ENCODE measurements around the gene EAF2. TPM values are rescaled to one million over a fixed set of nuclear protein-coding genes. Genes with fewer than 3 reads are reported as not detected.
A peak's percentile ranks its signal among the peaks of the same experiment; 100 is the strongest.

The EAF2 gene
- total RNA-seq, 1 donor from 2014 or later, result 1.4 TPM

- Mint-ChIP-seq H3K4me3 (ENCODE audit: unreplicated experiment) (no peak overlapping the region), H3K27me3 (ENCODE audit: unreplicated experiment) (no peaks in the 10 kb centered on the region)
- TF ChIP-seq CTCF (IDR thresholded peaks at IDR 0.05; ENCODE audit: partially characterized antibody, unreplicated experiment), result no peak
These were observed 36.4 kb downstream of the EAF2 start for GRCh38 chr3:121871430-121871829.

GRCh38 chr3:121878411-121878810 is 43.4 kb downstream of the EAF2 start:
- TF ChIP-seq CTCF (IDR thresholded peaks at IDR 0.05; ENCODE audit: partially characterized antibody, unreplicated experiment), result no peak
- no peaks in the 10 kb centered on the region for H3K4me1 Mint-ChIP-seq (ENCODE audit: low read depth, unreplicated experiment)
- H3K9me3 Mint-ChIP-seq (ENCODE audit: unreplicated experiment), result no peaks in the 10 kb centered on the region
- H3K36me3 Mint-ChIP-seq (ENCODE audit: unreplicated experiment), result no peaks in the 10 kb centered on the region
- no peaks in the 10 kb centered on the region for H3K27me3 Mint-ChIP-seq (ENCODE audit: unreplicated experiment)
- no peak for DNase-seq
- no peak overlapping the region for H3K27ac Mint-ChIP-seq (ENCODE audit: unreplicated experiment)
- H3K4me3 Mint-ChIP-seq (ENCODE audit: unreplicated experiment), result no peak overlapping the region

More at GRCh38 chr3:121871430-121871829, 36.4 kb downstream of the EAF2 start:
- Mint-ChIP-seq H3K4me1 (ENCODE audit: low read depth, unreplicated experiment) (no peaks in the 10 kb centered on the region), H3K36me3 (ENCODE audit: unreplicated experiment) (no peaks in the 10 kb centered on the region), H3K27ac (ENCODE audit: unreplicated experiment) (no peak overlapping the region), H3K9me3 (ENCODE audit: unreplicated experiment) (no peaks in the 10 kb centered on the region)
- no peak for DNase-seq

GRCh38 chr3:121883507-121883906 is 48.5 kb downstream of the EAF2 start:
- peak; percentile 16 for TF ChIP-seq CTCF (IDR thresholded peaks at IDR 0.05; ENCODE audit: partially characterized antibody, unreplicated experiment)
- no peaks in the 10 kb centered on the region for H3K36me3 Mint-ChIP-seq (ENCODE audit: unreplicated experiment)
- no peak overlapping the region for H3K4me3 Mint-ChIP-seq (ENCODE audit: unreplicated experiment)
- H3K4me1 Mint-ChIP-seq (ENCODE audit: low read depth, unreplicated experiment), result no peaks in the 10 kb centered on the region
- H3K27ac Mint-ChIP-seq (ENCODE audit: unreplicated experiment), result no peak overlapping the region
- H3K27me3 Mint-ChIP-seq (ENCODE audit: unreplicated experiment), result no peaks in the 10 kb centered on the region
- DNase-seq, result no peak
- H3K9me3 Mint-ChIP-seq (ENCODE audit: unreplicated experiment), result no peaks in the 10 kb centered on the region

GRCh38 chr3:121885386-121885785 is 50.4 kb downstream of the EAF2 start:
- no peaks in the 10 kb centered on the region for H3K9me3 Mint-ChIP-seq (ENCODE audit: unreplicated experiment)
- no peaks in the 10 kb centered on the region for H3K27me3 Mint-ChIP-seq (ENCODE audit: unreplicated experiment)
- no peaks in the 10 kb centered on the region for H3K36me3 Mint-ChIP-seq (ENCODE audit: unreplicated experiment)
- H3K4me1 Mint-ChIP-seq (ENCODE audit: low read depth, unreplicated experiment), result no peaks in the 10 kb centered on the region
- no peak for DNase-seq
- H3K27ac Mint-ChIP-seq (ENCODE audit: unreplicated experiment), result no peak overlapping the region
- no peak for TF ChIP-seq CTCF (IDR thresholded peaks at IDR 0.05; ENCODE audit: partially characterized antibody, unreplicated experiment)
- H3K4me3 Mint-ChIP-seq (ENCODE audit: unreplicated experiment), result no peak overlapping the region

- Mint-ChIP-seq H3K27ac (ENCODE audit: unreplicated experiment) (no peak within 1 kb of the TSS), H3K4me3 (ENCODE audit: unreplicated experiment) (no peak within 1 kb of the TSS)
- no peak for DNase-seq
These were observed 59.4 kb downstream of the EAF2 start, which contains the start of gene SLC15A2 for GRCh38 chr3:121894301-121894990. SLC15A2 (plus strand) TSS chr3:121894401; CDS start chr3:121894477, 76 bp downstream.

More at GRCh38 chr3:121894301-121894990, 59.4 kb downstream of the EAF2 start, which contains the start of gene SLC15A2:
- Mint-ChIP-seq H3K27me3 (ENCODE audit: unreplicated experiment) (no peaks in the 10 kb centered on the region), H3K4me1 (ENCODE audit: low read depth, unreplicated experiment) (no peaks in the 10 kb centered on the region), H3K9me3 (ENCODE audit: unreplicated experiment) (no peaks in the 10 kb centered on the region), H3K36me3 (ENCODE audit: unreplicated experiment) (no peaks in the 10 kb centered on the region)
- no peak for TF ChIP-seq CTCF (IDR thresholded peaks at IDR 0.05; ENCODE audit: partially characterized antibody, unreplicated experiment)

Measured in glutamatergic neuron (in vitro differentiated cells).